AG10803 (cell line): Measurements from ENCODE around the gene HLCS.

Source experiments
- DNase-seq: peaks from one replicate; pipeline ENCODE4 v3.0.0; 2010; ENCODE audit warnings: low read depth
- H3K4me3 ChIP-seq: 2 replicates; pipeline ENCODE4 v1.5.1; 2011; ENCODE audit warnings: mild to moderate bottlenecking, low read length, control low read depth
- CTCF ChIP-seq: conservative IDR thresholded peaks from 2 replicates; pipeline ENCODE4 v1.5.1; 2011; ENCODE audit warnings: mild to moderate bottlenecking, low read length, control low read depth, inconsistent platforms

HLCS gene

GRCh38 chr21:36926989-36927718 lies 39.3 kb downstream of the HLCS start:
- no peak overlapping the region for H3K4me3 ChIP-seq
- no peak for TF ChIP-seq CTCF
- DNase-seq = no peak

GRCh38 chr21:36923270-36923669 lies 43.2 kb downstream of the HLCS start:
- DNase-seq = peak; percentile 10
- H3K4me3 ChIP-seq = no peak overlapping the region
- no peak for TF ChIP-seq CTCF

- no peak for DNase-seq
- TF ChIP-seq CTCF = no peak
These were observed 43.6 kb downstream of the HLCS start for GRCh38 chr21:36922861-36923260.

GRCh38 chr21:36918291-36918690 lies 48.2 kb downstream of the HLCS start:
- no peak for TF ChIP-seq CTCF
- DNase-seq = no peak

More at GRCh38 chr21:36922861-36923260, 43.6 kb downstream of the HLCS start:
- no peak overlapping the region for H3K4me3 ChIP-seq

GRCh38 chr21:36917471-36918158 lies 48.9 kb downstream of the HLCS start:
- DNase-seq = peak; percentile 40
- peak; percentile 67 for TF ChIP-seq CTCF
- H3K4me3 ChIP-seq = no peak overlapping the region

More at GRCh38 chr21:36918291-36918690, 48.2 kb downstream of the HLCS start:
- no peak overlapping the region for H3K4me3 ChIP-seq

- DNase-seq = no peak
- no peak for TF ChIP-seq CTCF
These were observed 49.8 kb downstream of the HLCS start for GRCh38 chr21:36916718-36917117.

GRCh38 chr21:36915696-36916245 lies 50.7 kb downstream of the HLCS start:
- no peak for DNase-seq
- no peak for TF ChIP-seq CTCF
- H3K4me3 ChIP-seq = no peak overlapping the region

More at GRCh38 chr21:36916718-36917117, 49.8 kb downstream of the HLCS start:
- H3K4me3 ChIP-seq = no peak overlapping the region
